ENCODE measurements around the gene NFYC.

Gene NFYC

GRCh38 chr1:40748841-40749718 is 57.6 kb downstream of the NFYC start:
- in situ Hi-C loops (cut with MboI; ENCODE audit: low sequenced_read_pairs, unreplicated experiment), result no loop called here
- no peak for DNase-seq (ENCODE audit: low spot score)
- no peak for TF ChIP-seq CTCF (IDR thresholded peaks at IDR 0.05; ENCODE audit: borderline replicate concordance, control extremely low read depth, extremely low read depth, insufficient read depth, missing control alignments)

- DNase-seq (ENCODE audit: low spot score), result no peak
- in situ Hi-C loops (cut with MboI; ENCODE audit: low sequenced_read_pairs, unreplicated experiment), result no loop called here
- TF ChIP-seq CTCF (IDR thresholded peaks at IDR 0.05; ENCODE audit: borderline replicate concordance, control extremely low read depth, extremely low read depth, insufficient read depth, missing control alignments), result no peak
Observed at GRCh38 chr1:40749817-40750216, 58.3 kb downstream of the NFYC start.

DNA sequence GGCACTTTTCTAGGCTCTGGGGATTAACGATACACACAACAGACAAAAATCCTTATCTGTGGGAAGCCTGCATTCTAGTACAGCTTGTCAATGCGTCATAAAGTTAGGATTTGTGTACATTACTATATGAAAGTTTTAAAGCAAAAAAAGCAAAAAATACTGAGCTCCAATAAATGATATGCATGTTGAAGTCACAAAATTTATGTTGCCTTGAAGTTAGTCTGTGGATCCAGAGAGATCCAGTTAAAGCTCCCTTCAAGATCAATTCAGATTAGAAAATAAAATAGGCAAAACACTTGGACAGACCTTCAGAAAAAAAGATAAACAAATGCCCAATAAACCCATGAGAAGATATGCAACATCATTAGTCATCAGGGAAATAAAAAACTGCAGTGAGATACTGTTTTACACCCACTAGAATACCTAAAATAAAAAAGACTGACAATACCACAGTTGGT is 59.0 kb downstream of the NFYC start:
- in situ Hi-C loops (cut with MboI; ENCODE audit: low sequenced_read_pairs, unreplicated experiment), result no loop called here
- TF ChIP-seq CTCF (IDR thresholded peaks at IDR 0.05; ENCODE audit: borderline replicate concordance, control extremely low read depth, extremely low read depth, insufficient read depth, missing control alignments), result no peak
- no peak for DNase-seq (ENCODE audit: low spot score)

DNA sequence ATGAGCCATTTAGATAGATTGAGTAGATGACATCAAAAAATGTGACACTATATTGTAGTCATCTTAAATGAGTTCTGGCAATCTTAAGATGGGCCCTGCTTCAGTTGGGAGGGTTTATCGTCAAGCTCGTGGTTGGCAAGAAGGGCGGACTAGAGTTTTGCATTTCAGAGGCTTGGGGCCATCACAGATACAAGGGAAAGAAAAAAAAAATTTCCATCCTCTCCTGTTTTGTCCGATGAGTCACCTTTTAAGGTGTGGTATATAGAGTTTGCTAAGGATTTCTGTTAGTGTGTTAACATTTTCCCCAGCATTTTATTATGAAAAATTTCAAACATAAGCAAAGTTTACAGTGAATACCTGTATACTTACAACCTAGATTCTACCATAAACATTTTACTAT is 60.3 kb downstream of the NFYC start:
- in situ Hi-C loops (cut with MboI; ENCODE audit: low sequenced_read_pairs, unreplicated experiment), result no loop called here
- DNase-seq (ENCODE audit: low spot score), result no peak
- no peak for TF ChIP-seq CTCF (IDR thresholded peaks at IDR 0.05; ENCODE audit: borderline replicate concordance, control extremely low read depth, extremely low read depth, insufficient read depth, missing control alignments)

DNA sequence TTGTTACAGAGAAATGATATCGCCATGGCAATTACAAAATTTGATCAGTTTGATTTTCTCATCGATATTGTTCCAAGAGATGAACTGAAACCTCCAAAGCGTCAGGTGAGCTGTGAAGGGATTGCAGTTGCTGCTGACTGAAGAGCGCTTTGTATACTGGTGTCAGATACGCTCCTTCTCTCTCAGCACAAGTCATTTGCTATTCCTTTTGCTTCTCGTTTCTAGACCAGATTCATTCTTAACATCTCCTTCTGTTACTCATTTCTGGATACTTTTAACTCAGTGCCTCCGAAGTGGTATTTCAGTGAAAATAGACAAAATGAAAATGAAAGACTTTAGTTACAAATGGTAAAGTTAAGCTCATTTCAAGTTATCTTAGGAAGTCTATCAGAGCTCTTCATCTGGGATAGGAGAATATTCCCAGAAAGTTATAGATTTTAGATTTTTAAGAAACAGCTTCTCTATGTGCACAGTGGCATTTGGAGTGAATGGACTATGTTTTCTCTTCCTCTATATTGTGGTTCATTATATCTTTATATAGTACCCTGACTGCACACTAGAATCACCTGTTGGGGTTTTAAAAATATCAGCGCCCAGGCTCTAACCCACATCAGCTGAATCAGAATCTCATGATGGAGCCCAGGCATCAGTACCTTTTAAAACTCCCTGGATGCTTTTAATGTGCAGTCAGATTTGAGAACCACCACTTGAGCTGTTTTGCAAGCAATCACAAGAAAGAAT is 61.8 kb downstream of the NFYC start:
- in situ Hi-C loops (cut with MboI; ENCODE audit: low sequenced_read_pairs, unreplicated experiment), result no loop called here

More for the DNA sequence above, 61.8 kb downstream of the NFYC start:
- DNase-seq (ENCODE audit: low spot score), result peak; percentile 65
- TF ChIP-seq CTCF (IDR thresholded peaks at IDR 0.05; ENCODE audit: borderline replicate concordance, control extremely low read depth, extremely low read depth, insufficient read depth, missing control alignments), result no peak

Data from GM13976 (cell line).